Measurements from ENCODE around the gene CRK. TPM values are rescaled to one million over a fixed set of nuclear protein-coding genes. Genes with fewer than 3 reads are reported as not detected.

The CRK gene
- total RNA-seq = 10 to 100 TPM; 50.5 to 52.3 TPM
- polyA plus RNA-seq (2013, experiment 1 of 2) = 44.9 TPM
- 43.6 TPM for polyA plus RNA-seq (2013, experiment 2 of 2)
- long read RNA-seq, experiment 1, partial matches to known transcripts = 6 of 25 reads
- long read RNA-seq, experiment 1, other reads (novel, unspliced or antisense) = 15 of 25 reads
- long read RNA-seq, experiment 2, transcript CRK-201 (3 exons, 3,880 nt) = major isoform, 55 of 119 reads
- long read RNA-seq, experiment 2, transcript CRK-202 (3 exons, 3,675 nt) = minor isoform, 49 of 119 reads
- long read RNA-seq, experiment 2, partial matches to known transcripts = 4 of 119 reads
- long read RNA-seq, experiment 2, other reads (novel, unspliced or antisense) = 11 of 119 reads
- long read RNA-seq, experiment 3, transcript CRK-202 (3 exons, 3,675 nt) = major isoform, 11 of 29 reads
- long read RNA-seq, experiment 3, transcript CRK-201 (3 exons, 3,880 nt) = minor isoform, 10 of 29 reads
- long read RNA-seq, experiment 3, partial matches to known transcripts = 8 of 29 reads
- long read RNA-seq, experiment 3, other reads (novel, unspliced or antisense) = 0 of 29 reads
- long read RNA-seq, experiment 4, partial matches to known transcripts = 2 of 3 reads
- long read RNA-seq, experiment 4, other reads (novel, unspliced or antisense) = 1 of 3 reads

DNA sequence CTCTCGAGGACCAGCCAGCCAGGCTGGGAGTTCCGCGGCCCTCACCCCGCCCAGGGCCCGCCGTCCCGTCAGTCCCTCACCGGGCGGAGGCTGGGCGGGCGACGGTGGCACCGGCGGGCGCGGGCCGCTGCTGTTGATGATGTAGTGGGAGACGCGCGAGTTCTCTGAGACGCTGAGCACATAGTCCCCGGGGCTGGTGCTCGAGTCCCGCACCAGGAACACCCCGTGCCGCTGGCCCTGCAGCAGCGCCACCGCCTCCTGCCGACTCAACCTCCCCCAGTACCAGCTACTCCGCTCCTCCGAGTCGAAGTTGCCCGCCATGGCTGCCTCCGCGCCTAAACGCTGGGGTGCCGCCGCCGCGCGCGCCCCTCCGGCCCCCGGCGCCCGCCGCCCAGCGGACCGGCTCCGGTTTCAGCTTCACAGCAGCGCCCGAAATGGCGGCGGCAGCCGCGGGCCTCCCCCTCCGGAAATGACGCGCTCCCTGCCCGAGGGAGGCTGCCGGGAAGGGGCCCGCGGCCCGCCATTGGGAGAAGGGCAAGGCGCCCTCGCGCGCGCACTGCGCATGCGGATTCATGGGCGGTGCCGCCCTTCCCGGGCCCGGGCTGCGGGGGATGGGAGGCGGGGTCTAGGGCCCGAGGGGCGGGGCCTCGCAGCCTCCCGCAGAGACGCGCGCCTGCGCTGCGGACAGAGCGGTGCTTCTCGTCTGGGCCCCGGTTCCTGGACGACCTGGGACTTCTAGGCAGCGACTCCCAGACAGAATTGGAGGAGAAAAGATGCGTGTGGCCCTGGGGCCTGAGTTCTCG lies at the start of gene CRK:
Gene CRK (minus strand): TSS at position 436 of the 803 bp plus-strand sequence. CDS start 115 bp downstream, at position 321.
- no peaks in the 10 kb centered on the region for H3K4me1 ChIP-seq (ENCODE audit: control insufficient read depth, insufficient read depth, low read length)
- no peaks in the 10 kb centered on the region for H3K9me3 Mint-ChIP-seq
- H3K9ac ChIP-seq (ENCODE audit: extremely low read depth, low read length, poor library complexity, severe bottlenecking) = peak within 1 kb of the TSS; percentile 95
- peak within 1 kb of the TSS; percentile 91 for H3K27ac Mint-ChIP-seq
- peaks cover 2% of the 10 kb centered on the region for H3K27me3 Mint-ChIP-seq (ENCODE audit: insufficient read depth)
- TF ChIP-seq, protein P1, sequence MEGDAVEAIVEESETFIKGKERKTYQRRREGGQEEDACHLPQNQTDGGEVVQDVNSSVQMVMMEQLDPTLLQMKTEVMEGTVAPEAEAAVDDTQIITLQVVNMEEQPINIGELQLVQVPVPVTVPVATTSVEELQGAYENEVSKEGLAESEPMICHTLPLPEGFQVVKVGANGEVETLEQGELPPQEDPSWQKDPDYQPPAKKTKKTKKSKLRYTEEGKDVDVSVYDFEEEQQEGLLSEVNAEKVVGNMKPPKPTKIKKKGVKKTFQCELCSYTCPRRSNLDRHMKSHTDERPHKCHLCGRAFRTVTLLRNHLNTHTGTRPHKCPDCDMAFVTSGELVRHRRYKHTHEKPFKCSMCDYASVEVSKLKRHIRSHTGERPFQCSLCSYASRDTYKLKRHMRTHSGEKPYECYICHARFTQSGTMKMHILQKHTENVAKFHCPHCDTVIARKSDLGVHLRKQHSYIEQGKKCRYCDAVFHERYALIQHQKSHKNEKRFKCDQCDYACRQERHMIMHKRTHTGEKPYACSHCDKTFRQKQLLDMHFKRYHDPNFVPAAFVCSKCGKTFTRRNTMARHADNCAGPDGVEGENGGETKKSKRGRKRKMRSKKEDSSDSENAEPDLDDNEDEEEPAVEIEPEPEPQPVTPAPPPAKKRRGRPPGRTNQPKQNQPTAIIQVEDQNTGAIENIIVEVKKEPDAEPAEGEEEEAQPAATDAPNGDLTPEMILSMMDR (conservative IDR thresholded peaks at IDR 0.05) = no peak
- no peaks in the 10 kb centered on the region for H3K27me3 ChIP-seq (ENCODE audit: control insufficient read depth, insufficient read depth, low read length, poor library complexity, severe bottlenecking)
- peaks cover 31% of the 10 kb centered on the region for H3K36me3 ChIP-seq (ENCODE audit: control insufficient read depth, insufficient read depth, low read length)
- peak within 1 kb of the TSS; percentile 86 for H3K27ac ChIP-seq (ENCODE audit: low read depth, low read length)
- H3K4me3 ChIP-seq (ENCODE audit: low read length) = peak within 1 kb of the TSS; percentile 91
- 1 to 4% methylated on average over 25 to 93 of the region's 93 CpGs for WGBS, 2 experiments (ENCODE audit: insufficient coverage in 1 of 2, insufficient read length in 1 of 2)
- H3K36me3 Mint-ChIP-seq (ENCODE audit: low read depth) = peaks cover 22% of the 10 kb centered on the region
- peaks cover 11% of the 10 kb centered on the region for H3K4me1 Mint-ChIP-seq
- no peaks in the 10 kb centered on the region for H3K9me3 ChIP-seq (ENCODE audit: control insufficient read depth, low read length)
- DNase-seq = peak; percentile 100
- peak within 1 kb of the TSS; percentile 86 for H3K4me3 Mint-ChIP-seq

DNA sequence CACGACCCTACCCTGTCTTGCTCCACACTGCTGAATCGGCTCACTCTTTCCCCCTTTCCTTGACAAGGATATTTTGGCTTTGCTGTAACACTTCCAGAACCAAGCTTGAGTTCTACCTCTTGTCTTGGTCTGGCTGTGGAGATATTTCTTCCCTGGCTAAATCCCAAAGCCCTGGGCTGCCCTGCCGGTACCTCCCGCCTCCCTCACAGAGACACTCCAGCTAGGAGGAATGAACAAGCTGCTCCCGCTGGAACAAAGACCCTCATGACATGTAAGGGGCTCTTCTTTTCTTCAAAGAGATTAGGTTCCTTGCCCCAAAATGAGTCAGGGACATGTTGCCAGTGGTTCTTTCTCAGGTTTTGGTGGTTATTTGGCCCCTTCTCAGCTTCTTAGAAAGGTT lies 49.6 kb upstream of the CRK start:
- DNase-seq = no peak
- Mint-ChIP-seq H3K9me3 (no peaks in the 10 kb centered on the region), H3K36me3 (ENCODE audit: low read depth) (peaks cover 21% of the 10 kb centered on the region), H3K4me1 (no peaks in the 10 kb centered on the region), H3K27ac (no peak overlapping the region), H3K27me3 (ENCODE audit: insufficient read depth) (no peaks in the 10 kb centered on the region), H3K4me3 (no peak overlapping the region)
- WGBS, 2 experiments (ENCODE audit: insufficient coverage in 1 of 2, insufficient read length in 1 of 2) = 92 to 95% methylated on average over 4 to 5 of the region's 5 CpGs
- H3K9ac ChIP-seq (ENCODE audit: extremely low read depth, low read length, poor library complexity, severe bottlenecking) = no peak overlapping the region
- H3K27me3 ChIP-seq (ENCODE audit: control insufficient read depth, insufficient read depth, low read length, poor library complexity, severe bottlenecking) = no peaks in the 10 kb centered on the region
- no peaks in the 10 kb centered on the region for H3K9me3 ChIP-seq (ENCODE audit: control insufficient read depth, low read length)
- H3K4me3 ChIP-seq (ENCODE audit: low read length) = no peak overlapping the region
- H3K36me3 ChIP-seq (ENCODE audit: control insufficient read depth, insufficient read depth, low read length) = peaks cover 5% of the 10 kb centered on the region
- no peaks in the 10 kb centered on the region for H3K4me1 ChIP-seq (ENCODE audit: control insufficient read depth, insufficient read depth, low read length)
- TF ChIP-seq, protein P1 (conservative IDR thresholded peaks at IDR 0.05) = no peak
- H3K27ac ChIP-seq (ENCODE audit: low read depth, low read length) = no peak overlapping the region

DNA sequence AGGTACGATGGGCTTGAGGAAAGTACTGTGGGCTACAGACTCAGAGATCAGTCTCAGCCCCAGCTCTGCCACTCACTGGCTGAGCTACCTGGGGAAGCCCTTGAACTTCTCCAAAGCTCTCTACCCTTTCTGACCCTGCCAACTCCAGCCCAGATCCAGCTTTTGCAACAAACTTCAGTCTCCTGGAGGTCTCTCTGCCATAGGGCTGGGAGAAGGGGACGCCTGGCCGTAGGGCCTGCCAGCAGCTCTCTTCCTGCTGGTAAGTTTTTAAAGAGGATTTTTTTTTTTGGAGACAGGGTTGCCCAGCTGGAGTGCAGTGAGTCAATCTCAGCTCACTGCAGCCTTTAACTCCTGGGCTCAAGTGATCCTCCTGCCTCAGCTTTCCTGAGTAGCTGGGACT lies 48.8 kb upstream of the CRK start:
- Mint-ChIP-seq H3K9me3 (no peaks in the 10 kb centered on the region), H3K4me1 (no peaks in the 10 kb centered on the region), H3K4me3 (no peak overlapping the region), H3K27ac (no peak overlapping the region), H3K36me3 (ENCODE audit: low read depth) (peaks cover 21% of the 10 kb centered on the region), H3K27me3 (ENCODE audit: insufficient read depth) (no peaks in the 10 kb centered on the region)
- no peaks in the 10 kb centered on the region for H3K9me3 ChIP-seq (ENCODE audit: control insufficient read depth, low read length)
- peaks cover 5% of the 10 kb centered on the region for H3K36me3 ChIP-seq (ENCODE audit: control insufficient read depth, insufficient read depth, low read length)
- no peak overlapping the region for H3K27ac ChIP-seq (ENCODE audit: low read depth, low read length)
- H3K4me1 ChIP-seq (ENCODE audit: control insufficient read depth, insufficient read depth, low read length) = no peaks in the 10 kb centered on the region
- no peak overlapping the region for H3K9ac ChIP-seq (ENCODE audit: extremely low read depth, low read length, poor library complexity, severe bottlenecking)
- H3K4me3 ChIP-seq (ENCODE audit: low read length) = no peak overlapping the region
- WGBS, 2 experiments (ENCODE audit: insufficient coverage in 1 of 2, insufficient read length in 1 of 2) = 82 to 100% methylated on average over 1 to 3 of the region's 3 CpGs
- H3K27me3 ChIP-seq (ENCODE audit: control insufficient read depth, insufficient read depth, low read length, poor library complexity, severe bottlenecking) = no peaks in the 10 kb centered on the region
- no peak for DNase-seq
- TF ChIP-seq, protein P1 (conservative IDR thresholded peaks at IDR 0.05) = no peak
